Karpas-422 (cell line): ENCODE results near the gene DENND4C. TPM values are rescaled to one million over a fixed set of nuclear protein-coding genes. Genes with fewer than 3 reads are reported as not detected.
"Not testable (repeated sequence)": the region's sequence is repeated elsewhere in the genome, so short reads cannot be mapped to it uniquely, and the experiment has no call there.

Experiments used
- DNase-seq: peaks from one replicate; pipeline ENCODE4 v3.0.0-alpha.2; 2015
- H2AFZ ChIP-seq: fragments of 200-600 bp; sonication (generic); 2 replicates; pipeline ENCODE4 v1.6.1; 2014; ENCODE audit warnings: antibody characterized with exemption, low read length, mixed read lengths
- H3K27ac ChIP-seq: fragments of 200-600 bp; sonication (generic); 2 replicates; pipeline ENCODE4 v1.5.1; 2014; ENCODE audit warnings: mild to moderate bottlenecking, low read length, moderate library complexity
- H3K27me3 ChIP-seq: fragments of 200-600 bp; sonication (generic); 2 replicates; pipeline ENCODE4 v1.6.1; 2014; ENCODE audit warnings: low read length, mixed read lengths
- H3K36me3 ChIP-seq: fragments of 200-600 bp; sonication (generic); 2 replicates; pipeline ENCODE4 v1.6.1; 2014; ENCODE audit warnings: low read length, mixed read lengths; ENCODE audit not compliant: insufficient read depth
- H3K4me1 ChIP-seq: fragments of 200-600 bp; sonication (generic); 2 replicates; pipeline ENCODE4 v1.6.1; 2014; ENCODE audit warnings: mild to moderate bottlenecking, low read length, mixed read lengths
- H3K4me2 ChIP-seq: fragments of 200-600 bp; sonication (generic); 2 replicates; pipeline ENCODE4 v1.6.1; 2014; ENCODE audit warnings: low read length, low read depth, mild to moderate bottlenecking; ENCODE audit not compliant: poor library complexity, severe bottlenecking
- H3K4me3 ChIP-seq: fragments of 200-600 bp; sonication (generic); 2 replicates; pipeline ENCODE4 v1.5.1; 2014; ENCODE audit warnings: mild to moderate bottlenecking, antibody characterized with exemption, low read length, mixed read lengths
- H3K79me2 ChIP-seq: fragments of 200-600 bp; sonication (generic); 2 replicates; pipeline ENCODE4 v1.6.1; 2014; ENCODE audit warnings: mild to moderate bottlenecking, low read length, mixed read lengths
- H3K9ac ChIP-seq: fragments of 200-600 bp; sonication (generic); 2 replicates; pipeline ENCODE4 v1.6.0; 2014; ENCODE audit warnings: low read length
- H3K9me2 ChIP-seq: fragments of 200-600 bp; sonication (generic), shearing (Covaris generic); replicated peaks from 2 replicates; pipeline ENCODE4 v1.6.0; 2014; ENCODE audit warnings: mild to moderate bottlenecking, low read length, moderate library complexity; ENCODE audit not compliant: insufficient read depth
- H3K9me3 ChIP-seq: fragments of 300-700, 200-600 bp; sonication (generic); 2 replicates; pipeline ENCODE4 v1.6.1; 2014; ENCODE audit warnings: low read length, mixed read lengths
- H4K20me1 ChIP-seq: fragments of 200-600 bp; sonication (generic); 2 replicates; pipeline ENCODE4 v1.6.1; 2014; ENCODE audit warnings: mild to moderate bottlenecking, antibody characterized with exemption, low read length, low read depth; ENCODE audit not compliant: insufficient read depth
- total RNA-seq: library from RNA; depleted of rRNA; stranded (reverse); fragments of >200 nt; shearing (Covaris generic); gene quantifications from 2 replicates; pipeline ENCODE4 v1.2.3, GENCODE V29; 2014; ENCODE audit warnings: low replicate concordance

Gene DENND4C
- total RNA-seq, 1 experiment from 2014 or later = 42.8 TPM

DNA sequence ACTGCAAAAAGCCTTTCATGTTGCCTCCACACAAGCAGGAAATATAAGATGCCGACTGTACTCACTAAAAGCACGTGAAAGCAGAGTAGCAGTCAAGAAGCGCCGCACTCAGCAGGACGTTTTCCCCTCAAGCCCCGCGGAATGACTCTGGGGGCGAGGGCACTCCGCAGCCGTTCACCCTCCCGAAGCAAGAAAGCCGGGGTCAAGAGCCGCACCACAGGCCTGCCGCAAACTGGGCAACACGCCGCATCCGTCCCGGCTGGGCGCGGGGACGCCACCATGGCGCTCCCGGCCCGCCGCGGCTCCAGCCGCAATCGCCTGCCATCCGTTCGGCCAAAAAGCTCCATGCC is 149.2 kb downstream of the DENND4C start:
- H3K27me3 ChIP-seq = no peaks in the 10 kb centered on the region
- no peaks in the 10 kb centered on the region for H3K9me3 ChIP-seq
- peaks cover 26% of the 10 kb centered on the region for H3K79me2 ChIP-seq
- peaks cover 27% of the 10 kb centered on the region for H3K4me1 ChIP-seq
- H3K9me2 ChIP-seq = no peaks in the 10 kb centered on the region
- H2AFZ ChIP-seq = no peak overlapping the region
- H3K4me3 ChIP-seq = peak overlapping the region; percentile 90
- H3K27ac ChIP-seq = peak overlapping the region; percentile 88
- H3K9ac ChIP-seq = peak overlapping the region; percentile 94
- H3K4me2 ChIP-seq = peak overlapping the region; percentile 92
- H3K36me3 ChIP-seq = peaks cover 48% of the 10 kb centered on the region
- H4K20me1 ChIP-seq = peaks cover 16% of the 10 kb centered on the region; the same call in 1 of the 2 replicates
- DNase-seq = no peak

GRCh38 chr9:19380826-19381075 is 150.3 kb downstream of the DENND4C start:
- peaks cover 27% of the 10 kb centered on the region for H3K4me1 ChIP-seq
- H3K79me2 ChIP-seq = peaks cover 26% of the 10 kb centered on the region
- H3K9me2 ChIP-seq = no peaks in the 10 kb centered on the region
- DNase-seq = no peak
- no peak overlapping the region for H2AFZ ChIP-seq
- peaks cover 39% of the 10 kb centered on the region for H3K36me3 ChIP-seq
- H3K27me3 ChIP-seq = no peaks in the 10 kb centered on the region
- H3K4me3 ChIP-seq = peak overlapping the region; percentile 90
- peaks cover 16% of the 10 kb centered on the region; the same call in 1 of the 2 replicates for H4K20me1 ChIP-seq
- peak overlapping the region; percentile 94 for H3K9ac ChIP-seq
- H3K9me3 ChIP-seq = no peaks in the 10 kb centered on the region
- peak overlapping the region; percentile 88; the same call in 1 of the 2 replicates for H3K27ac ChIP-seq
- peak overlapping the region; percentile 92 for H3K4me2 ChIP-seq

DNA sequence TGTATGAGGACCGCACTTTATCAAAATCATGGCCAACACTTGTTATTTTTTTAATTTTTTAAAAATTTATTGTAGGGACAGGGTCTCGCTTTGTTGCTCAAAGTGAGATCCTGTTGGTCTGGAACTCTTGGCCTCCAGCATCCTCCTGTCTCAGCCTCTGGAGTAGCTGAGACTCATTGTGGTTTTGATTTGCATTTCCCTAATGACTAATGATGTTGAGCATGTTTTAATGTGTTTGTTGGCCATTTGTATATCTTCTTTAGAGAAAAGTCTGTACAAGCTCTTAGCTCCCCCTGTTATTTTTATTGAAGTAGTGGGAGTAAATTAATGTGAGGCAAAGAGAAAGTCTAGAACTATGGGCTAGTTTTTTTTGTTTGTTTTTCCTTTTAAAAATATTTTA is 151.2 kb downstream of the DENND4C start:
- Histone ChIP-seq H3K36me3 (peaks cover 30% of the 10 kb centered on the region), H3K27me3 (no peaks in the 10 kb centered on the region), H4K20me1 (peaks cover 16% of the 10 kb centered on the region; the same call in 1 of the 2 replicates), H3K9me3 (no peaks in the 10 kb centered on the region), H3K27ac (no peak overlapping the region), H3K9ac (no peak overlapping the region), H3K9me2 (no peaks in the 10 kb centered on the region), H3K4me2 (peak overlapping the region; percentile 92), H3K4me3 (no peak overlapping the region), H3K4me1 (peaks cover 27% of the 10 kb centered on the region), H3K79me2 (peaks cover 26% of the 10 kb centered on the region), H2AFZ (no peak overlapping the region)
- DNase-seq = no peak

DNA sequence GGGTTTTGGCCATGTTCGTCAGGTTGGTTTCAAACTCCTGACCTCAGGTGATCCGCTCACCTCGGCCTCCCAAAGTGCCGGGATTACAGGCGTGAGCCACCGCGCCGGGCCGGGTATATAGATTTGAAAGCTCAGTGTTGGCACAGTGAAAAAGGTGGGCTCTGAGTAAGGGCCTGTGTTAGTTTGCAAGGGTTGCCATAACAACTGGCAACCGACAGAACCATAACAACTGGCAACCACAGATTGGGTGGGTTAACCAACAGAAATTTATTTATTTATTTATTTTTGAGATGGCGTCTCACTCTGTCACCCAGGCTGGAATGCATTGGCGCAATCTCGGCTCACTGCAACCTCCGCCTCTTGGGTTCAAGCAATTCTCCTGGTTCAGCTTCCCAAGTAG is 154.7 kb downstream of the DENND4C start:
- not testable (repeated sequence) for H3K27me3 ChIP-seq, H3K36me3 ChIP-seq, H3K27ac ChIP-seq, H3K9me3 ChIP-seq, H4K20me1 ChIP-seq, H2AFZ ChIP-seq, H3K4me2 ChIP-seq, H3K79me2 ChIP-seq, H3K4me3 ChIP-seq, DNase-seq, H3K4me1 ChIP-seq, H3K9ac ChIP-seq, H3K9me2 ChIP-seq

GRCh38 chr9:19385786-19386501 is 155.5 kb downstream of the DENND4C start:
- no peaks in the 10 kb centered on the region for H3K27me3 ChIP-seq
- DNase-seq = no peak
- no peaks in the 10 kb centered on the region for H3K36me3 ChIP-seq
- H3K9ac ChIP-seq = no peak overlapping the region
- no peaks in the 10 kb centered on the region for H3K9me3 ChIP-seq
- H2AFZ ChIP-seq = no peak overlapping the region
- H3K4me2 ChIP-seq = no peak overlapping the region
- no peak overlapping the region for H3K4me3 ChIP-seq
- no peaks in the 10 kb centered on the region; the same call in 1 of the 2 replicates for H3K79me2 ChIP-seq
- no peak overlapping the region for H3K27ac ChIP-seq
- no peaks in the 10 kb centered on the region for H4K20me1 ChIP-seq
- H3K9me2 ChIP-seq = no peaks in the 10 kb centered on the region
- peaks cover 6% of the 10 kb centered on the region for H3K4me1 ChIP-seq

GRCh38 chr9:19386502-19387044 is 156.1 kb downstream of the DENND4C start:
- H3K4me3 ChIP-seq = no peak overlapping the region
- no peaks in the 10 kb centered on the region for H3K9me3 ChIP-seq
- H4K20me1 ChIP-seq = no peaks in the 10 kb centered on the region
- DNase-seq = no peak
- H3K4me2 ChIP-seq = no peak overlapping the region
- H3K27ac ChIP-seq = no peak overlapping the region
- no peaks in the 10 kb centered on the region for H3K27me3 ChIP-seq
- no peak overlapping the region for H3K9ac ChIP-seq
- H2AFZ ChIP-seq = no peak overlapping the region
- H3K36me3 ChIP-seq = no peaks in the 10 kb centered on the region
- H3K4me1 ChIP-seq = no peaks in the 10 kb centered on the region; the same call in 1 of the 2 replicates
- H3K9me2 ChIP-seq = no peaks in the 10 kb centered on the region
- no peaks in the 10 kb centered on the region for H3K79me2 ChIP-seq

DNA sequence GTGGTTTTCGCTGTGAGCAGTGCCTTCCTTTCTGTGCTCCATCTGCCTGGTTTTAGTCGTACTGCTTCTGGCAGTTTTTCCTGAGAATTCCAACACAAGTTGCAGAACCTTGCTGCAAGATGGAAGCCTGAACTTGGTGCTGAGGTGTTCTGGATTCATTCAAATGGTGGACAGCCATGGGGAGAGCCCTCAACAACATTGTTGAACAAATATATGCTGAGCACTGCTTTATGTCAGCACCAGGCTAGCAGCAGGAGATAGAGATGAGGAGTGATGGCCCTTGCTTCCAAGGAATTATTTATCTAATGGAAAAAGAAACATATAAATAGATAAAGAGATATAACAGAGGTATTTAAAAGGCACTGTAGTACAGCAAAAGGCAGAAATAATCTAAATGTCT is 156.8 kb downstream of the DENND4C start:
- DNase-seq = no peak
- Histone ChIP-seq H3K9ac (no peak overlapping the region), H3K4me3 (no peak overlapping the region), H3K27me3 (no peaks in the 10 kb centered on the region), H3K27ac (no peak overlapping the region), H3K79me2 (no peaks in the 10 kb centered on the region), H4K20me1 (no peaks in the 10 kb centered on the region), H2AFZ (no peak overlapping the region), H3K9me2 (no peaks in the 10 kb centered on the region), H3K4me2 (no peak overlapping the region), H3K36me3 (no peaks in the 10 kb centered on the region), H3K9me3 (no peaks in the 10 kb centered on the region), H3K4me1 (no peaks in the 10 kb centered on the region)

- H3K9me3 ChIP-seq, H3K27ac ChIP-seq, H3K4me3 ChIP-seq, H3K9me2 ChIP-seq, H4K20me1 ChIP-seq, H3K4me2 ChIP-seq, H3K9ac ChIP-seq, H3K4me1 ChIP-seq, H3K27me3 ChIP-seq, H3K79me2 ChIP-seq, H2AFZ ChIP-seq, H3K36me3 ChIP-seq, DNase-seq: not testable (repeated sequence)
Observed at GRCh38 chr9:19389539-19389938, 159.0 kb downstream of the DENND4C start.
